ENCODE data around the gene CLDN18. TPM values are rescaled to one million over a fixed set of nuclear protein-coding genes. Genes with fewer than 3 reads are reported as not detected.
A peak's percentile ranks its signal among the peaks of the same experiment; 100 is the strongest.

CLDN18 gene
- total RNA-seq, 1 donor from 2014 or later, result not detected

- no peak for DNase-seq (ENCODE audit: low read depth)
- no peak for TF ChIP-seq CTCF (conservative IDR thresholded peaks at IDR 0.05; ENCODE audit: low read depth, low read length)
- no peak overlapping the region for H3K4me3 ChIP-seq (ENCODE audit: low read depth, low read length)
Observed at GRCh38 chr3:138079901-138080300, 69.9 kb downstream of the CLDN18 start.

DNA sequence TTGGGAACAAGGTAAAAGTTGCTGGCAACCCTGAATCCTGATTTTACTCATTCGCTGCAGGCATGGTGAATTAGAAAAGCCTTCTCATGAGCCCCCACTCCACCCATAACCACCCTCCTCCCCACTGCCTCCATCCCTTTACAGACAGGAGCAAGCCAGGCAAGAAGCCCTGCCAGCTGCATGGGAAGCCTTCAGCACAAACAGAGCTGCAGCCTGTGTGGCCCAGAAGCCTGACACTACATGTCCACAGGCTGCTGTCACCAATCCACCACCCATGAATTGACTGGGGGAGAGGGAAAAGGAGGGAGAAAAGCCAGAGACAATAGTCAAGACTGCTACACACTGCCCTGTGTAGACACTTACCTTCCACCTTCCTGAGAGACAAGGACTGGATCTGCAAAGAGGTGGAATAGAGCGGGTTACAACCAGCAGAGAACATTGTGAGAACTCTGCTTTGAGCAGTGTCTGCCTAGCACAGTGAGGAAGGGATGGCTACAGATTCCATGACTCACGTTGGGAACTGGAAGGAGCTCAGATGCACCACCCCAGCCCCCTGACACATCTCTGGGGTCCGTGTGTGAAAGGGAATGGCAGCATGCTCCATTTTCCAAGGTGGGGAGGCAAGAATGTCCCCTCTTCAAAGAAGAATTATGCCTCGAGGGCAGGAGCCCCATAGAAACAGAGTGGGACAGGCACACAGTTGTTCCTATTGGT is 71.6 kb downstream of the CLDN18 start:
- no peak overlapping the region for H3K4me3 ChIP-seq (ENCODE audit: low read depth, low read length)
- no peak for DNase-seq (ENCODE audit: low read depth)
- no peak for TF ChIP-seq CTCF (conservative IDR thresholded peaks at IDR 0.05; ENCODE audit: low read depth, low read length)

DNA sequence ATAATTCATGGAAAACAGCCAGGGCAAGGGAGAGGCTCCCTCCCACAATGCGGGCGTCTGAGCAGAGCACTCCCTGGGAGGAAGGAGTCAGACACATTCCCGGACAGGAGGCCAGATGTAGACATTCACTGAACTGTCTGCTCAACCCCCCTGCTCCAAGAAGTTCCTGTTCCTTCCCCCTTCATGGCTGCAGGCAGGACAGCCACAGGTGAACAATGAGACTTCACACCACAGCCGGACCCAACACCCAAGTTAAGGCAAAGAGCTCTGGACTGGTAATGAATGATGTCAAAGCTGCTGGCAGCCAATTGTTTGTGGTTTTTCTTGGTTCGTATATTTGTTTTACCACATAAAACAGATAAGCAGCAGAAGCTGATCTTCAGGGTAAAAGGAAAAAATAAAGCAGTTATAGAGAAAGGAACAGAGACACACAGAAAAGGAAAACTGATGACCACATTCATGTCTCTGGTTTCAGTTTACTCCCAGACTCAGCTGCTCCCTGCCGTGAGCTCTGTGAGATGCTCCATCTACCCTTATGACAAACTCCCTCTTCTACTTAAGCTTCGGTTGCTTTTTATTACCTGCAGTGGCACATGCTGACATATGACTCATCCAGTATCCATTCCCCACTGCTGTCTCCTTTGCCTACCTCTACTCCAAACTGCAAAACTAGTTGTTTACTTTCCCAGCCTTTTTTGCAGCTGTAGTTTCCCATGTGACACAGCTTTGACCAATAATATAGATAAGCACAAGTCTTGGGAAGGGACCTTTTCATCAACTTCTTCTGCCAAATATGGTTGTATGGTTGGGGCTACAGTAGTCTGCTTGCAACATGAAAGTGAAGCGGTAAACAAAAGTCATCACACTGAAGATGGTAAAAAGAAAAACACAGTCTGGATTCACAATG is 72.4 kb downstream of the CLDN18 start:
- peak; percentile 22 for DNase-seq (ENCODE audit: low read depth)
- TF ChIP-seq CTCF (conservative IDR thresholded peaks at IDR 0.05; ENCODE audit: low read depth, low read length), result no peak
- no peak overlapping the region for H3K4me3 ChIP-seq (ENCODE audit: low read depth, low read length)

- DNase-seq (ENCODE audit: low read depth), result no peak
- no peak for TF ChIP-seq CTCF (conservative IDR thresholded peaks at IDR 0.05; ENCODE audit: low read depth, low read length)
- H3K4me3 ChIP-seq (ENCODE audit: low read depth, low read length), result no peak overlapping the region
Observed at GRCh38 chr3:138082992-138083386, 73.0 kb downstream of the CLDN18 start.

Other genes with a start within 250 kb of the CLDN18 start
- not detected in 2 replicates for gene SOX14, start 245.8 kb upstream of the CLDN18 start, total RNA-seq
- 5.9 and 9.7 TPM in 2 replicates for gene DZIP1L, start 105.4 kb downstream of the CLDN18 start, total RNA-seq
- not detected in 2 replicates for gene A4GNT, start 122.2 kb downstream of the CLDN18 start, total RNA-seq
- gene DBR1, start 164.8 kb downstream of the CLDN18 start, total RNA-seq, result 11.8 and 22.4 TPM in 2 replicates
- 31.9 and 33.9 TPM in 2 replicates for gene ARMC8, start 177.1 kb downstream of the CLDN18 start, total RNA-seq